ENCODE data around the gene PIH1D1. TPM values are rescaled to one million over a fixed set of nuclear protein-coding genes. Genes with fewer than 3 reads are reported as not detected.

PIH1D1 gene
- total and polyA plus RNA-seq, 10 of the 15 experiments (the other 5 are each of a cell fraction or from before 2014, with no cell fraction given) = 16.1 to 153 (median 106) TPM

DNA sequence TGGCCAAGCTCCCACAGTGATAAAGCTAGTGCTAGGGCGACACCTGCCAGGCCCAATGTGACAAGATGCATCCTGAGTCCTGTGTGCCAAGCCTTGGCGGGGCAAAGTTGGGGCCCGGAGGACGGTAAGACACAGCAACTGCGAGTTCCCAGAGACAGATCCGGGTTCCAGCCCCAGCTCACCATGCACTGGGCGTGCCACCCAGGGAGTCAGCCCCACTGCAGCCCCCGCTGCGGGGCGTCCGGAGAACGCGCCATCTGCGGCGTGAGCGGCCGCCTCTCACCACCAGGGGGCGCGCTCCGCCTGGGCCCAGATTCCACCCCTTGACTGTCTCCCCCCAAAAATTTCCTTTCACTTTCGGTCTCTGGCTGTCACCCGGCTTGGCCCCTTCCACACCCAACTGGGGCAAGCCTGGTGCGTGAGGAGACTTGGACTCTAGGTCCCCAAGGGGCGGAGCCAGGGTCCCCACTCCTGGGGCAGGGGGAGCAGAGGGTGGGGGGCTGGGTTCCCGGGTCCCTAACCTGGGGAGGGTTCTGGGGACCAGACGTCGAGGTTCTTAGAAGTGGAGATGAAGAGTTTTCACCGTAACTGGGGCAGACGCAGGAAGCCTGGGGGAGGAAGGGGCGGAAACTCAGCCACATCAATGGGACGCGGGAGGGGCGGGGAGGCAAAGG is 22.4 kb upstream of the PIH1D1 start, which contains the start of gene FLT3LG (continued):
- no peak for TF ChIP-seq ESRRA (IDR thresholded peaks at IDR 0.05; ENCODE audit: low read length)
- 0 out of 2 replicates have a peak, but pooled peaks have one; percentile 18 for TF ChIP-seq CHD2 (IDR thresholded peaks at IDR 0.05; ENCODE audit: borderline replicate concordance, low read depth, low read length)
- TF ChIP-seq MEF2B (IDR thresholded peaks at IDR 0.05; ENCODE audit: partially characterized antibody, poor library complexity, severe bottlenecking) = peak; percentile 69
- TF ChIP-seq TCF3 (IDR thresholded peaks at IDR 0.05; ENCODE audit: borderline replicate concordance, insufficient read depth, low read depth, low read length) = 0 out of 2 replicates have a peak, but pooled peaks have one; percentile 33
- peak; percentile 89; the same call in 1 of the 2 replicates for TF ChIP-seq RB1 (IDR thresholded peaks at IDR 0.05; ENCODE audit: borderline replicate concordance)
- TF ChIP-seq NR2F1 (conservative IDR thresholded peaks at IDR 0.05) = peak; percentile 68
- peak; percentile 87; the same call in 1 of the 2 replicates for TF ChIP-seq ZNF207 (IDR thresholded peaks at IDR 0.05; ENCODE audit: borderline replicate concordance)
- TF ChIP-seq GATAD2B (conservative IDR thresholded peaks at IDR 0.05; ENCODE audit: low read depth) = peak; percentile 76
- TF ChIP-seq ZSCAN29 (IDR thresholded peaks at IDR 0.05) = peak; percentile 65; the same call in 1 of the 2 replicates
- TF ChIP-seq SMAD5 (IDR thresholded peaks at IDR 0.05; ENCODE audit: low read depth) = no peak
- TF ChIP-seq IRF4 (IDR thresholded peaks at IDR 0.05; ENCODE audit: low read depth, low read length) = 0 out of 2 replicates have a peak, but pooled peaks have one; percentile 49
- TF ChIP-seq, protein P1, sequence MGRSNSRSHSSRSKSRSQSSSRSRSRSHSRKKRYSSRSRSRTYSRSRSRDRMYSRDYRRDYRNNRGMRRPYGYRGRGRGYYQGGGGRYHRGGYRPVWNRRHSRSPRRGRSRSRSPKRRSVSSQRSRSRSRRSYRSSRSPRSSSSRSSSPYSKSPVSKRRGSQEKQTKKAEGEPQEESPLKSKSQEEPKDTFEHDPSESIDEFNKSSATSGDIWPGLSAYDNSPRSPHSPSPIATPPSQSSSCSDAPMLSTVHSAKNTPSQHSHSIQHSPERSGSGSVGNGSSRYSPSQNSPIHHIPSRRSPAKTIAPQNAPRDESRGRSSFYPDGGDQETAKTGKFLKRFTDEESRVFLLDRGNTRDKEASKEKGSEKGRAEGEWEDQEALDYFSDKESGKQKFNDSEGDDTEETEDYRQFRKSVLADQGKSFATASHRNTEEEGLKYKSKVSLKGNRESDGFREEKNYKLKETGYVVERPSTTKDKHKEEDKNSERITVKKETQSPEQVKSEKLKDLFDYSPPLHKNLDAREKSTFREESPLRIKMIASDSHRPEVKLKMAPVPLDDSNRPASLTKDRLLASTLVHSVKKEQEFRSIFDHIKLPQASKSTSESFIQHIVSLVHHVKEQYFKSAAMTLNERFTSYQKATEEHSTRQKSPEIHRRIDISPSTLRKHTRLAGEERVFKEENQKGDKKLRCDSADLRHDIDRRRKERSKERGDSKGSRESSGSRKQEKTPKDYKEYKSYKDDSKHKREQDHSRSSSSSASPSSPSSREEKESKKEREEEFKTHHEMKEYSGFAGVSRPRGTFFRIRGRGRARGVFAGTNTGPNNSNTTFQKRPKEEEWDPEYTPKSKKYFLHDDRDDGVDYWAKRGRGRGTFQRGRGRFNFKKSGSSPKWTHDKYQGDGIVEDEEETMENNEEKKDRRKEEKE (IDR thresholded peaks at IDR 0.05) = no peak
- TF ChIP-seq IKZF1 (conservative IDR thresholded peaks at IDR 0.05) = peak; percentile 76
- peak; percentile 69; the same call in 1 of the 2 replicates for TF ChIP-seq POLR2A (IDR thresholded peaks at IDR 0.05; ENCODE audit: low read depth, low read length)
- TF ChIP-seq POLR2AphosphoS5 (IDR thresholded peaks at IDR 0.05; ENCODE audit: low read length) = no peak
- no peak for TF ChIP-seq CBX5 (IDR thresholded peaks at IDR 0.05; ENCODE audit: low read depth)
- peak; percentile 68 for TF ChIP-seq RUNX3 (IDR thresholded peaks at IDR 0.05; ENCODE audit: low read length)
- TF ChIP-seq SP1 (IDR thresholded peaks at IDR 0.05; ENCODE audit: low read depth, low read length) = peak; percentile 23
- peak; percentile 78; the same call in 1 of the 2 replicates for TF ChIP-seq ASH2L (IDR thresholded peaks at IDR 0.05; ENCODE audit: borderline replicate concordance, low read depth)
- TF ChIP-seq, protein P2, sequence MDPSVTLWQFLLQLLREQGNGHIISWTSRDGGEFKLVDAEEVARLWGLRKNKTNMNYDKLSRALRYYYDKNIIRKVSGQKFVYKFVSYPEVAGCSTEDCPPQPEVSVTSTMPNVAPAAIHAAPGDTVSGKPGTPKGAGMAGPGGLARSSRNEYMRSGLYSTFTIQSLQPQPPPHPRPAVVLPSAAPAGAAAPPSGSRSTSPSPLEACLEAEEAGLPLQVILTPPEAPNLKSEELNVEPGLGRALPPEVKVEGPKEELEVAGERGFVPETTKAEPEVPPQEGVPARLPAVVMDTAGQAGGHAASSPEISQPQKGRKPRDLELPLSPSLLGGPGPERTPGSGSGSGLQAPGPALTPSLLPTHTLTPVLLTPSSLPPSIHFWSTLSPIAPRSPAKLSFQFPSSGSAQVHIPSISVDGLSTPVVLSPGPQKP (IDR thresholded peaks at IDR 0.05; ENCODE audit: low read depth, low read length) = no peak
- TF ChIP-seq DPF2 (IDR thresholded peaks at IDR 0.05) = peak; percentile 66
- peak; percentile 68 to 71; a peak in 3 of 4 replicates for TF ChIP-seq BHLHE40 (IDR thresholded peaks at IDR 0.05; ENCODE audit: borderline replicate concordance in 1 of 2, low read depth in 2 of 2, low read length in 1 of 2)
- peak; percentile 72 for TF ChIP-seq SMC3 (IDR thresholded peaks at IDR 0.05; ENCODE audit: borderline replicate concordance, low read length)
- TF ChIP-seq BRCA1 (IDR thresholded peaks at IDR 0.05; ENCODE audit: low read depth, low read length) = no peak
- no peak for TF ChIP-seq PAX8 (IDR thresholded peaks at IDR 0.05)
- TF ChIP-seq FOXK2 (IDR thresholded peaks at IDR 0.05) = no peak
- no peak for TF ChIP-seq TBL1XR1 (IDR thresholded peaks at IDR 0.05; ENCODE audit: low read depth, low read length)
- TF ChIP-seq HCFC1 (IDR thresholded peaks at IDR 0.05; ENCODE audit: low read length) = peak; percentile 34; the same call in 1 of the 2 replicates
